Spinal cord (tissue), 10 donors: ENCODE results near the gene PDCD2. TPM values are rescaled to one million over a fixed set of nuclear protein-coding genes. Genes with fewer than 3 reads are reported as not detected.

Experiments
- DNase-seq, 6 donors: peaks; one replicate each; pipeline versions ENCODE4 v3.0.0 to v3.0.0-alpha.2; 2013 to 2015; ENCODE audit warnings: low spot score in 6 of 6, low read depth in 4 of 6
- H3K27ac ChIP-seq: one replicate; pipeline ENCODE4 v1.5.1; 2013; ENCODE audit warnings: low read depth, low read length, control low read depth
- H3K27me3 ChIP-seq: one replicate; pipeline ENCODE4 v1.6.1; 2013; ENCODE audit warnings: low read length; ENCODE audit not compliant: control insufficient read depth, insufficient read depth
- H3K36me3 ChIP-seq: one replicate; pipeline ENCODE4 v1.6.1; 2013; ENCODE audit warnings: low read length; ENCODE audit not compliant: control insufficient read depth, insufficient read depth
- H3K4me1 ChIP-seq: one replicate; pipeline ENCODE4 v1.6.1; 2013; ENCODE audit warnings: low read length; ENCODE audit not compliant: control insufficient read depth, insufficient read depth
- H3K4me3 ChIP-seq: one replicate; pipeline ENCODE4 v1.5.1; 2013; ENCODE audit warnings: low read depth, low read length, control low read depth
- H3K9me3 ChIP-seq: one replicate; pipeline ENCODE4 v1.6.1; 2013; ENCODE audit warnings: low read length; ENCODE audit not compliant: control insufficient read depth, insufficient read depth
- WGBS: methylation state at CpG from one replicate; pipeline ENCODE4 v1.1.5; 2013; ENCODE audit warnings: missing lambda C conversion rate; ENCODE audit not compliant: insufficient coverage; 5-methylcytosine and 5-hydroxymethylcytosine counted together
- polyA plus RNA-seq, 2 donors: library from polyadenylated mRNA; unstranded; fragments of 120-200 nt; gene quantifications; one replicate each; pipeline ENCODE4 v1.2.1, GENCODE V29; 2013; ENCODE audit not compliant: insufficient read length in 2 of 2
- total RNA-seq, 2 donors: library from RNA; depleted of rRNA in 1 of 2; stranded (reverse); fragments of 120-200 nt in 1 of 2; fragments of >200 nt in 1 of 2; gene quantifications; one replicate each; pipeline versions ENCODE4 v1.2.3 to v1.2.4, GENCODE V29; 2013 to 2014
- donor health status: healthy.

Gene PDCD2
- total and polyA plus RNA-seq, 4 donors = 36.6 to 69.2 (median 64.5) TPM

DNA sequence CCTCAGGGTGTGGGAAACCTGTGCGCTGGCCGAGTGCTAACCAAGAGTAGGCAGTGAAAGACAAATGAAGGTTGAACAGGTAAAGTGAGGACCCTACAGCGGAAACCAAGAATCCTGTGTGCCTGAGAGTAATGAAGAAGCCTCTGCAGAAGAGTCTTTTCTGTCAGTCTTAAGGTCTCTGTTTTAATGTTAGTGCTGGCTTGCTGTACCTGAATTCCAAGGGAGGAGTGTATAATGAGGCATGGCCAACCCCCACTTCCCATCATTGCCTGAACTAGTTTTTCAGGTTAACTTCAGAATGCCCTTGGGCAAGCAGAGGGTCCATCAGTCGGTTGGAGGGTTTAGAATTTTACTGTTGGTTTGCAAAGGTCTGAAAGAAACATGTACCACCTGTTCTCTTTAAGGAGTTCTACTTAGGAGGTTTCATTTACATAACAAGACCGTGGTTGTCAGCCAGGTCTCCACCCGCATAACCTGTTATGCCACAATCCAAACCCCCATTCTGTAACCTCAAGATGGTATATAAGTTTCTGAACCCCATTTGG lies 589 bp upstream of the PDCD2 start:
- Histone ChIP-seq H3K9me3 (peaks cover under 1% of the 10 kb centered on the region), H3K4me3 (peak overlapping the region; percentile 84), H3K27ac (peak overlapping the region; percentile 88), H3K4me1 (no peaks in the 10 kb centered on the region), H3K36me3 (peaks cover 14% of the 10 kb centered on the region), H3K27me3 (no peaks in the 10 kb centered on the region)
- DNase-seq = peak in 2 of 6 donors; percentile 1 to 7
- 0% methylated on average over 4 of the region's 6 CpGs for WGBS

- WGBS = 0% methylated on average over 8 of the region's 12 CpGs
- H3K36me3 ChIP-seq = peaks cover 14% of the 10 kb centered on the region
- no peaks in the 10 kb centered on the region for H3K9me3 ChIP-seq
- peak overlapping the region; percentile 34 for H3K27ac ChIP-seq
- H3K4me1 ChIP-seq = no peaks in the 10 kb centered on the region
- DNase-seq = peak in 2 of 6 donors; percentile 0 to 6
- H3K27me3 ChIP-seq = no peaks in the 10 kb centered on the region
- peak overlapping the region; percentile 84 for H3K4me3 ChIP-seq
Measured at GRCh38 chr6:170583756-170584180, 669 bp downstream of the PDCD2 start.

GRCh38 chr6:170578909-170579308 lies 5.5 kb downstream of the PDCD2 start:
- H3K4me3 ChIP-seq = no peak overlapping the region
- H3K27me3 ChIP-seq = no peaks in the 10 kb centered on the region
- H3K27ac ChIP-seq = no peak overlapping the region
- H3K9me3 ChIP-seq = no peaks in the 10 kb centered on the region
- H3K4me1 ChIP-seq = no peaks in the 10 kb centered on the region
- DNase-seq = no peak
- H3K36me3 ChIP-seq = peaks cover 14% of the 10 kb centered on the region

- no CpG with 5 or more reads among the region's 1 CpG for WGBS
- Histone ChIP-seq H3K4me1 (no peaks in the 10 kb centered on the region), H3K4me3 (no peak overlapping the region), H3K9me3 (no peaks in the 10 kb centered on the region), H3K27me3 (no peaks in the 10 kb centered on the region), H3K27ac (no peak overlapping the region), H3K36me3 (peaks cover 10% of the 10 kb centered on the region)
- no peak for DNase-seq
Measured at GRCh38 chr6:170575250-170575649, 9.2 kb downstream of the PDCD2 start.

- no peak for DNase-seq
- 75% methylated on average over 1 of the region's 2 CpGs for WGBS
- H3K9me3 ChIP-seq = no peaks in the 10 kb centered on the region
- peaks cover 22% of the 10 kb centered on the region for H3K36me3 ChIP-seq
- H3K27ac ChIP-seq = no peak overlapping the region
- no peaks in the 10 kb centered on the region for H3K27me3 ChIP-seq
- H3K4me1 ChIP-seq = no peaks in the 10 kb centered on the region
- no peak overlapping the region for H3K4me3 ChIP-seq
Measured at GRCh38 chr6:170572704-170573466, 11.6 kb downstream of the PDCD2 start.

GRCh38 chr6:170564936-170565530 lies 19.4 kb downstream of the PDCD2 start:
- WGBS = 100% methylated on average over 2 of the region's 8 CpGs
- H3K27me3 ChIP-seq = no peaks in the 10 kb centered on the region
- no peaks in the 10 kb centered on the region for H3K4me1 ChIP-seq
- no peak overlapping the region for H3K27ac ChIP-seq
- no peaks in the 10 kb centered on the region for H3K9me3 ChIP-seq
- H3K36me3 ChIP-seq = peaks cover 36% of the 10 kb centered on the region
- H3K4me3 ChIP-seq = no peak overlapping the region
- DNase-seq = no peak

GRCh38 chr6:170561555-170561954 lies 22.9 kb downstream of the PDCD2 start:
- no peaks in the 10 kb centered on the region for H3K9me3 ChIP-seq
- WGBS = 100% methylated on average over 2 of the region's 4 CpGs
- H3K4me1 ChIP-seq = no peaks in the 10 kb centered on the region
- no peak for DNase-seq
- H3K27ac ChIP-seq = no peak overlapping the region
- H3K27me3 ChIP-seq = no peaks in the 10 kb centered on the region
- H3K36me3 ChIP-seq = peaks cover 24% of the 10 kb centered on the region
- H3K4me3 ChIP-seq = no peak overlapping the region

DNA sequence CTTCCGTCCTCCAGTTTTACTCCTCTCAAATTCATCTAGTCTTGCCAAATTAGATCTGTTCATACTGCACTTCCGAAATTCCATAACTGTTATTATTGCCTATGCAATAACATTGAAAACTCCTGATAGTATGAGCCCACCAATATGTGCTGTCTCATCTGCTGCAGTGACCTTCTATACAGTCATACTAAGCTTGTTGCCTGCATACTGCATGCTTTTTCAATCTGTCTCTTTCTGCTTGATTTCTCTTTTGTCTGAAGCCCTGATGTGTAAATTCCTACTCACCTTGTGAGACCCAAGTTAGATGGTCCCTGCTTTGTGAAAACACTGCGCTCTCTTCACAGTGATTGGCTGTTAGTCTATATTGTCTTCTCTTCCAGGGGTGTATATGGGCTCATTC lies 29.1 kb downstream of the PDCD2 start:
- peaks cover 11% of the 10 kb centered on the region for H3K4me1 ChIP-seq
- no peaks in the 10 kb centered on the region for H3K27me3 ChIP-seq
- H3K4me3 ChIP-seq = peak overlapping the region; percentile 98
- WGBS = 40% methylated on average over 2 of the region's 3 CpGs
- no peak for DNase-seq
- no peaks in the 10 kb centered on the region for H3K9me3 ChIP-seq
- H3K36me3 ChIP-seq = peaks cover 8% of the 10 kb centered on the region
- H3K27ac ChIP-seq = no peak overlapping the region

- H3K4me3 ChIP-seq = peak overlapping the region; percentile 98
- H3K27ac ChIP-seq = peak overlapping the region; percentile 98
- H3K4me1 ChIP-seq = peaks cover 11% of the 10 kb centered on the region
- WGBS = 0% methylated on average over 4 of the region's 7 CpGs
- peak in 1 of 6 donors; percentile 6 for DNase-seq
- H3K36me3 ChIP-seq = peaks cover 10% of the 10 kb centered on the region
- no peaks in the 10 kb centered on the region for H3K27me3 ChIP-seq
- no peaks in the 10 kb centered on the region for H3K9me3 ChIP-seq
Measured at GRCh38 chr6:170554796-170555137, 29.7 kb downstream of the PDCD2 start.
